Osteoblast (primary cell): ENCODE measurements around the gene GLUL. TPM values are rescaled to one million over a fixed set of nuclear protein-coding genes. Genes with fewer than 3 reads are reported as not detected.

Source experiments
- DNase-seq: peaks from one replicate; pipeline ENCODE4 v3.0.0; 2011; ENCODE audit warnings: low spot score, mixed read lengths; ENCODE audit not compliant: insufficient read length; ENCODE audit errors: missing footprints
- H2AFZ ChIP-seq: 2 replicates; pipeline ENCODE4 v1.6.0; 2011; ENCODE audit warnings: mild to moderate bottlenecking, low read length
- H3K27ac ChIP-seq: 2 replicates; pipeline ENCODE4 v1.5.1; 2011; ENCODE audit warnings: mild to moderate bottlenecking, low read depth, low read length, moderate library complexity
- H3K27me3 ChIP-seq: 2 replicates; pipeline ENCODE4 v1.6.0; 2012; ENCODE audit warnings: mild to moderate bottlenecking, control low read depth, inconsistent platforms, low read length, moderate library complexity; ENCODE audit not compliant: insufficient read depth
- H3K36me3 ChIP-seq: 2 replicates; pipeline ENCODE4 v1.5.1; 2011; ENCODE audit warnings: mild to moderate bottlenecking, low read length, control low read depth, moderate library complexity; ENCODE audit not compliant: insufficient read depth
- H3K4me1 ChIP-seq: 2 replicates; pipeline ENCODE4 v1.5.1; 2011; ENCODE audit warnings: mild to moderate bottlenecking, low read length, control low read depth, moderate library complexity; ENCODE audit not compliant: insufficient read depth
- H3K4me2 ChIP-seq: 2 replicates; pipeline ENCODE4 v1.6.0; 2011; ENCODE audit warnings: mild to moderate bottlenecking, low read length; ENCODE audit not compliant: insufficient read depth
- H3K4me3 ChIP-seq: fragments of 200-600 bp; sonication (generic); 3 replicates; pipeline ENCODE4 v1.5.1; 2012; ENCODE audit warnings: mild to moderate bottlenecking, low read length, inconsistent platforms; ENCODE audit not compliant: insufficient read depth
- H3K79me2 ChIP-seq: 2 replicates; pipeline ENCODE4 v1.6.0; 2012; ENCODE audit warnings: mild to moderate bottlenecking, low read length, control low read depth, inconsistent platforms; ENCODE audit not compliant: insufficient read depth
- H3K9me3 ChIP-seq: 2 replicates; pipeline ENCODE4 v1.5.1; 2011; ENCODE audit warnings: low read depth, low read length, control low read depth
- H4K20me1 ChIP-seq: 2 replicates; pipeline ENCODE4 v1.6.0; 2012; ENCODE audit warnings: mild to moderate bottlenecking, low read length, control low read depth; ENCODE audit not compliant: insufficient read depth
- CTCF ChIP-seq: IDR thresholded peaks from 2 replicates; pipeline ENCODE4 v1.5.1; 2011; ENCODE audit warnings: mild to moderate bottlenecking, low read depth, low read length, moderate library complexity; ENCODE audit errors: extremely low read depth
- total RNA-seq: library from RNA; depleted of rRNA; stranded (reverse); fragments of >200 nt; gene quantifications from 2 replicates; pipeline ENCODE4 v1.2.3, GENCODE V29; 2012

Gene GLUL
- total RNA-seq, 1 donor = 259 TPM

- H3K4me3 ChIP-seq = no peak overlapping the region
- no peak for TF ChIP-seq CTCF
- no peaks in the 10 kb centered on the region for H3K79me2 ChIP-seq
These were observed 22.4 kb upstream of the GLUL start for GRCh38 chr1:182413969-182414368.

GRCh38 chr1:182413486-182413885 lies 21.9 kb upstream of the GLUL start:
- H3K4me3 ChIP-seq = no peak overlapping the region
- H3K4me2 ChIP-seq = no peak overlapping the region
- no peak overlapping the region for H3K27ac ChIP-seq
- H2AFZ ChIP-seq = no peak overlapping the region
- no peaks in the 10 kb centered on the region for H3K79me2 ChIP-seq
- no peak for DNase-seq
- TF ChIP-seq CTCF = no peak
- H3K36me3 ChIP-seq = no peaks in the 10 kb centered on the region
- H3K9me3 ChIP-seq = no peaks in the 10 kb centered on the region
- no peaks in the 10 kb centered on the region for H3K4me1 ChIP-seq
- H4K20me1 ChIP-seq = no peaks in the 10 kb centered on the region
- H3K27me3 ChIP-seq = no peaks in the 10 kb centered on the region

More at GRCh38 chr1:182413969-182414368, 22.4 kb upstream of the GLUL start:
- Histone ChIP-seq H3K27me3 (no peaks in the 10 kb centered on the region), H3K4me2 (no peak overlapping the region), H3K4me1 (no peaks in the 10 kb centered on the region), H4K20me1 (no peaks in the 10 kb centered on the region), H3K36me3 (no peaks in the 10 kb centered on the region), H2AFZ (no peak overlapping the region), H3K27ac (no peak overlapping the region), H3K9me3 (no peaks in the 10 kb centered on the region)
- DNase-seq = no peak

GRCh38 chr1:182410620-182411273 lies 19.2 kb upstream of the GLUL start:
- H3K36me3 ChIP-seq = no peaks in the 10 kb centered on the region
- no peak overlapping the region for H3K4me3 ChIP-seq
- H4K20me1 ChIP-seq = no peaks in the 10 kb centered on the region
- no peaks in the 10 kb centered on the region for H3K27me3 ChIP-seq
- H3K4me2 ChIP-seq = no peak overlapping the region
- H3K9me3 ChIP-seq = no peaks in the 10 kb centered on the region
- no peaks in the 10 kb centered on the region for H3K79me2 ChIP-seq
- no peak for DNase-seq
- H3K27ac ChIP-seq = no peak overlapping the region
- no peaks in the 10 kb centered on the region for H3K4me1 ChIP-seq
- TF ChIP-seq CTCF = no peak
- H2AFZ ChIP-seq = no peak overlapping the region

DNA sequence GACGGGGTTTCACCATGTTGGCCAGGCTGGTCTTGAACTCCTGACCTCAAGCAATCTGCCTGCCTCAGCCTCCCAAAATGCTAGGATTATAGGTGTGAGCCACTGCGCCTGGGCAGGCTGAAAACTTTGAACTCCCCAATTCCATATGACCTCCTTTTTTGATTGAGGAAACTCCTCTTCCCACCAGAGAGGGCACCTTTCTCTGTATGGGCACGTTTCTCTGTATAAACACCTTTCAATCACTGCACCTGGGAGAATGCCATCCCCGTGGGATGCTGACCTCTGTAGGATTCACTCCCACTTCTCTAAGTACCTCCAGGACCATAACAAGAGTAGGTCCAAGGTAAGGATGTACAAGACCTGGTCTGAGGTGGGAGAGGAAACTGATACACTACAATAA lies 18.5 kb upstream of the GLUL start:
- H3K27me3 ChIP-seq = no peaks in the 10 kb centered on the region
- H2AFZ ChIP-seq = no peak overlapping the region
- no peak for TF ChIP-seq CTCF
- H3K4me3 ChIP-seq = no peak overlapping the region
- DNase-seq = no peak
- H4K20me1 ChIP-seq = no peaks in the 10 kb centered on the region
- no peaks in the 10 kb centered on the region for H3K4me1 ChIP-seq
- no peaks in the 10 kb centered on the region for H3K9me3 ChIP-seq
- H3K79me2 ChIP-seq = no peaks in the 10 kb centered on the region
- H3K36me3 ChIP-seq = no peaks in the 10 kb centered on the region
- no peak overlapping the region for H3K4me2 ChIP-seq
- no peak overlapping the region for H3K27ac ChIP-seq
